ENCODE data around the gene WBP11. TPM values are rescaled to one million over a fixed set of nuclear protein-coding genes. Genes with fewer than 3 reads are reported as not detected.

WBP11 gene
- total RNA-seq, 1 experiment from 2014 or later, result 150 TPM

DNA sequence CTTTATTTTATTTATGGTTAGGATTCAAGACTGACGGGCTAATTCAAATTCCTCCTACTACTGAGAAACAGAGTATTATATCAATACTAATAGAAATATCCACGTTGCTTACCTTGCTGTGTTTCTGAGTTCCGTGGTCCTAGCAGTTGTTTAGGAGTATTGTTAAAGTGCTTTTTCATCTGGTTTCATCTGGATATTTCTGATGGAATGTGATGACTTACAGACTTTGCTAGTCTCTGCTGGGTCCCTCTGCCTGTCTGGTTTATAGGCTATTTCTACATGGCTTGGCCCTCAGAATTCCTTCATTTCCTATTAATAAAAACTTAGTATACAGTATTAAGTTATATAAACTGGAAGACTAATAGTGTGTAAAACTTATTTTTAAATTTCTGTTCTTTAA lies 10.7 kb upstream of the WBP11 start, which contains the start of gene SMCO3:
Gene SMCO3, minus strand, starts transcription at position 169 of the 400 bp plus-strand sequence. CDS start 7,502 bp downstream, outside the sequence.
- ChIA-PET POLR2A (ENCODE audit: low non-redundant PET) (no interaction called here), CTCF (no interaction called here)
- intact Hi-C loops (cut with micrococcal nuclease; ENCODE audit: unreplicated experiment), result no loop called here
- Histone ChIP-seq H3K4me1 (ENCODE audit: insufficient read depth, low read length, poor library complexity, severe bottlenecking) (no peaks in the 10 kb centered on the region), H3K27me3 (replicated peaks; ENCODE audit: insufficient read depth, low read depth, low read length, poor library complexity) (no peaks in the 10 kb centered on the region), H3K27ac (ENCODE audit: low read depth, low read length, poor library complexity, severe bottlenecking) (no peak within 1 kb of the TSS), H3K36me3 (ENCODE audit: insufficient read depth, low read length, poor library complexity, severe bottlenecking) (no peaks in the 10 kb centered on the region), H3K9me3 (ENCODE audit: low read depth, low read length, poor library complexity, severe bottlenecking) (no peaks in the 10 kb centered on the region), H3K4me3 (ENCODE audit: low read depth, low read length, poor library complexity, severe bottlenecking) (no peak within 1 kb of the TSS)
- no peak for TF ChIP-seq EZH2 (IDR thresholded peaks at IDR 0.05; ENCODE audit: borderline replicate concordance, low read depth, low read length, poor library complexity, severe bottlenecking)
- TF ChIP-seq, protein P1, sequence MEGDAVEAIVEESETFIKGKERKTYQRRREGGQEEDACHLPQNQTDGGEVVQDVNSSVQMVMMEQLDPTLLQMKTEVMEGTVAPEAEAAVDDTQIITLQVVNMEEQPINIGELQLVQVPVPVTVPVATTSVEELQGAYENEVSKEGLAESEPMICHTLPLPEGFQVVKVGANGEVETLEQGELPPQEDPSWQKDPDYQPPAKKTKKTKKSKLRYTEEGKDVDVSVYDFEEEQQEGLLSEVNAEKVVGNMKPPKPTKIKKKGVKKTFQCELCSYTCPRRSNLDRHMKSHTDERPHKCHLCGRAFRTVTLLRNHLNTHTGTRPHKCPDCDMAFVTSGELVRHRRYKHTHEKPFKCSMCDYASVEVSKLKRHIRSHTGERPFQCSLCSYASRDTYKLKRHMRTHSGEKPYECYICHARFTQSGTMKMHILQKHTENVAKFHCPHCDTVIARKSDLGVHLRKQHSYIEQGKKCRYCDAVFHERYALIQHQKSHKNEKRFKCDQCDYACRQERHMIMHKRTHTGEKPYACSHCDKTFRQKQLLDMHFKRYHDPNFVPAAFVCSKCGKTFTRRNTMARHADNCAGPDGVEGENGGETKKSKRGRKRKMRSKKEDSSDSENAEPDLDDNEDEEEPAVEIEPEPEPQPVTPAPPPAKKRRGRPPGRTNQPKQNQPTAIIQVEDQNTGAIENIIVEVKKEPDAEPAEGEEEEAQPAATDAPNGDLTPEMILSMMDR (conservative IDR thresholded peaks at IDR 0.05; ENCODE audit: low read depth, low read length), result no peak
- DNase-seq (ENCODE audit: low spot score), result no peak
- BruUV-seq (replicated peaks), result no TSS peak

DNA sequence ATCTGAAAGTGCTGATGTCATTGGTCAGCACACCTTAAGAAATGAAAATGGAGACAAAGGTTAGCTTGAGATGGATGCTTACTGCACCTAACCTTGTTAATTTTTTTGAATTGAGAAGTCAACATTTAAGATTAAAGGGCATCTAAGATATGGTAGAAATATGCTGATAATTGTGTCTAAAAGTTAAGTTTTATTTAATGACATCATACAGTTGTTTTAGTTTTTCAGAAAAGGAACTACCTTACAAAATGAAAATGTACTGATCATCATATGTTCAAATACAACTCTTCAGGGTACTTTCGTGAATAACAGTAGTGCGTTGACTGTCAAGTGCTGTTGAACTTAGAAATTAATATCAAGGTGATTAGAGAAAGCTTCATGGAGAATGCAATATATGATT lies 8.2 kb upstream of the WBP11 start:
- Histone ChIP-seq H3K4me3 (ENCODE audit: low read depth, low read length, poor library complexity, severe bottlenecking) (no peak overlapping the region), H3K4me1 (ENCODE audit: insufficient read depth, low read length, poor library complexity, severe bottlenecking) (no peaks in the 10 kb centered on the region), H3K36me3 (ENCODE audit: insufficient read depth, low read length, poor library complexity, severe bottlenecking) (no peaks in the 10 kb centered on the region), H3K9me3 (ENCODE audit: low read depth, low read length, poor library complexity, severe bottlenecking) (no peaks in the 10 kb centered on the region), H3K27me3 (replicated peaks; ENCODE audit: insufficient read depth, low read depth, low read length, poor library complexity) (no peaks in the 10 kb centered on the region), H3K27ac (ENCODE audit: low read depth, low read length, poor library complexity, severe bottlenecking) (no peak overlapping the region)
- POLR2A ChIA-PET (ENCODE audit: low non-redundant PET), result no interaction called here
- TF ChIP-seq EZH2 (IDR thresholded peaks at IDR 0.05; ENCODE audit: borderline replicate concordance, low read depth, low read length, poor library complexity, severe bottlenecking), result no peak
- TF ChIP-seq, protein P1 (conservative IDR thresholded peaks at IDR 0.05; ENCODE audit: low read depth, low read length), result no peak
- intact Hi-C loops (cut with micrococcal nuclease; ENCODE audit: unreplicated experiment), result no loop called here
- CTCF ChIA-PET, result interaction anchor here (0.6 to 1.1 kb wide), 2 partner anchors 184 to 773 kb away, joined by 3 read pairs; no protein-coding TSS in a partner anchor
- BruUV-seq (replicated peaks), result no TSS peak
- no peak for DNase-seq (ENCODE audit: low spot score)

DNA sequence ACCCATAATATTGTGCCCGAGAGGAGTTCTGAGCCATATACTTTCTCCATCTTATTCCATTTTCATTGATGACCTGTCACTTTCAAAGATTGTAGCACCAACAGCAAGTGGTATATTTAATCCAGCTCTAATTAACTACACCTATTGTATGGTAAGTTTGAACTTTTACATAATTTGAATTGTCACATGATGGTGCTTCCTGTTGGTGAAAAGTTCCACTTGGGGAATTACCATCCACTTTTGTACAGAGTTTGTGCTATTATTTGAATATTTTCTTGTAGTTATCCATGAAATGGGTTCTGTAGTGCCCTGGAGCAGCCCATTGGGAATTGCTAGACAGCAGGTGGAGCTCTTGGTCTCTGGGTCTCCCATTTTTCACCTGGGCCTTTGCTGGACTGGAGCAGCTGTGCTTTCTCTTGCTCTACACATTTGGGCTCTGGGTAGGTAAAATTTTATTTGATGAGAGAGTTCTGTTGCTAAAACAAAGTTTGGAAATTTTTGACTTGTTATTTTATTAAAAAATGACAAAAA lies 7.7 kb upstream of the WBP11 start:
- intact Hi-C loops (cut with micrococcal nuclease; ENCODE audit: unreplicated experiment), result no loop called here
- Histone ChIP-seq H3K27ac (ENCODE audit: low read depth, low read length, poor library complexity, severe bottlenecking) (no peak overlapping the region), H3K4me3 (ENCODE audit: low read depth, low read length, poor library complexity, severe bottlenecking) (no peak overlapping the region), H3K4me1 (ENCODE audit: insufficient read depth, low read length, poor library complexity, severe bottlenecking) (no peaks in the 10 kb centered on the region), H3K9me3 (ENCODE audit: low read depth, low read length, poor library complexity, severe bottlenecking) (no peaks in the 10 kb centered on the region), H3K27me3 (replicated peaks; ENCODE audit: insufficient read depth, low read depth, low read length, poor library complexity) (no peaks in the 10 kb centered on the region), H3K36me3 (ENCODE audit: insufficient read depth, low read length, poor library complexity, severe bottlenecking) (no peaks in the 10 kb centered on the region)
- ChIA-PET POLR2A (ENCODE audit: low non-redundant PET) (interaction anchor here (0.5 kb wide), 1 partner anchor 49 kb away, joined by 3 read pairs; no protein-coding TSS in a partner anchor), CTCF (interaction anchor here (0.6 to 1.1 kb wide), 3 partner anchors 185 to 774 kb away, joined by 3 to 7 read pairs (median 3); no protein-coding TSS in a partner anchor)
- peak; percentile 9 for DNase-seq (ENCODE audit: low spot score)
- TF ChIP-seq, protein P1 (conservative IDR thresholded peaks at IDR 0.05; ENCODE audit: low read depth, low read length), result 0 out of 2 replicates have a peak, but pooled peaks have one; percentile 32
- no peak for TF ChIP-seq EZH2 (IDR thresholded peaks at IDR 0.05; ENCODE audit: borderline replicate concordance, low read depth, low read length, poor library complexity, severe bottlenecking)
- BruUV-seq (replicated peaks), result no TSS peak
